ENCODE measurements around the gene LIMCH1.

Gene LIMCH1

GRCh38 chr4:41568363-41568762 is 30.4 kb downstream of the LIMCH1 start:
- no peak for DNase-seq

- DNase-seq = peak; percentile 62
These were observed 32.0 kb downstream of the LIMCH1 start for GRCh38 chr4:41569961-41570360.

GRCh38 chr4:41571422-41571821 is 33.5 kb downstream of the LIMCH1 start:
- no peak for DNase-seq

DNA sequence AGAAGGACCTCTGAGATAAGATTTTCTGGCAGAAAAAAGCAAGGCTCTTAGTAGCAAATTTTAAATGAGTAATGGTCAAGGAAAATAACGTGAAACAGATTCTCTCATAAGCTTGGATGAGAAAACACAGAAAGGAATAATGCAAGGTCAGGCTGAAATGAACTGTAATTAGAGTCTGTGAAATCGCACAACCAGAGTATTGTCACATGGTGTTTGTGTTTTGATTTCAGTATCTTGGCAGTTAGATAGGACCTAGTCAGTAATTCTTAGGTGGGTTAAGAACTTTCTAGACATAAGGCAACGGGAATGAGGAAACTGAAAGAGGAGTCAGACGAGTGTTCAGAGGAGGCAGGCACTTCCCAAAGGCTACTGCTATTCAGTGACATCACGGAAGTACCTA is 34.6 kb downstream of the LIMCH1 start:
- DNase-seq = no peak

DNA sequence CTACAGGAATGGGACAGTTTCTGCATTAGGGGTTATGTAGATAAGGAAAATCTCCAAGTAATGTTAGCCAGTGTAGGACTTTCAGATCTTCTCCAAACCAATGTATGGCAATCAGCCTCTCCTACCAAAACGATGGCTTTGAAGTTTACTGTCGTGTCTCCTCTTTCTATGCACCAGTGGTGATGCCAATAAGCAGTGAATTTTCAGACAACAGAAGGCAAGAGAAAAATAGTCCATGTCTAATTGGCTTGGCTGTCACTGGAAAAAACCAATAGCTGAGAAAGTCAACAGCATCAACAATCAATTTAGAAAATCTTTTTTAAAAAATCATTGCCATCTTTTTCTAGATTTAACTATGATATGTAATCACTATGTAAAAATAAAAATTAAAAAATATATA is 35.0 kb downstream of the LIMCH1 start:
- DNase-seq = no peak

- DNase-seq = no peak
These were observed 35.6 kb downstream of the LIMCH1 start for GRCh38 chr4:41573502-41574001.

- no peak for DNase-seq
These were observed 37.2 kb downstream of the LIMCH1 start for GRCh38 chr4:41575207-41575606.

GRCh38 chr4:41575665-41576064 is 37.7 kb downstream of the LIMCH1 start:
- DNase-seq = no peak

- no peak for DNase-seq
These were observed 41.1 kb downstream of the LIMCH1 start for GRCh38 chr4:41579043-41579442.

- no peak for DNase-seq
These were observed 41.6 kb downstream of the LIMCH1 start for GRCh38 chr4:41579526-41579925.

DNA sequence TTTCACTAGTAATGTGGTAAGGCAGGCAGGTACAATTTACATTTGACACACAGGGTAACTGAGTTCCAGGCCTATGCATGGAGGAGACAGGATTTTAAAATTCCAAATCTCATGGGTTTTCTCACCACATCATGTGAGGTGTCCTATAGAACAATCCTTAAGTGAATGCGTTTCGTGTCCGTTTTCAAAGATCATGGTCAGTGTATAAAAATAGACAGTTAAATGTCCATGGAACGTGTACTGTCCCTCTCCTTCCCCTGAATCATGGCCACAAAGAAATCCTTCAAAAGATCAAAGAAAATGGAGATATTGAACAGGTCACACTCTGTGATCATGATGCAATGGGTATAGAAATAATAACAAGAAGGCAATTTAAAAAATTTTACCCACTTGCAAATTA is 42.0 kb downstream of the LIMCH1 start:
- no peak for DNase-seq

DNA sequence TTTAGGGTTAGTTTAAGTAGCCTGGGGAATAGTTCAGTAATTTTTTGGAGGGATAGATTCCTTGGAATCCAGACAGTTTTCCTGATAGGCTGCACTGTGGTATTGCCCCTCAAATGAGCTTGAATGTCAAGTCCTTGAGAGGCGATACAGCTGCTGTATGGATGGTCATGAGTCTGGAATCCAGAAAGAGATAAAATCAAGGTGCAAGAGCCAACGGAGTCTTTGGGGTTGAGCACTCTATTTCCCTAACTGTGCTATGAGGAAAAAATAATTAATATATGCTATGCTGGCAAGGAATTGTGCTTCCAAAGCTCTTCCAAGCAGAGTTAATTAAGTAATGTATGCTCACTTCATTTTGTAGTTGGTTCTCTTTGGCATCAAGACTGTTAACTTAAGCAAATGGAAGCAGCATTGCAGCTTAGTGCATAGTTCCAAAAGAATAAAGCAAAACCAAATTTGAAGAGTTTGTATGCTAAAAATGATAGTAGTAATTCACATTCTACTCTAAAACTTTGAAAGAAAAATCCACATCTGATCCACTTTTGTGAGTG is 48.8 kb downstream of the LIMCH1 start:
- DNase-seq = no peak

- DNase-seq = no peak
These were observed 49.3 kb downstream of the LIMCH1 start for GRCh38 chr4:41587286-41587685.

DNA sequence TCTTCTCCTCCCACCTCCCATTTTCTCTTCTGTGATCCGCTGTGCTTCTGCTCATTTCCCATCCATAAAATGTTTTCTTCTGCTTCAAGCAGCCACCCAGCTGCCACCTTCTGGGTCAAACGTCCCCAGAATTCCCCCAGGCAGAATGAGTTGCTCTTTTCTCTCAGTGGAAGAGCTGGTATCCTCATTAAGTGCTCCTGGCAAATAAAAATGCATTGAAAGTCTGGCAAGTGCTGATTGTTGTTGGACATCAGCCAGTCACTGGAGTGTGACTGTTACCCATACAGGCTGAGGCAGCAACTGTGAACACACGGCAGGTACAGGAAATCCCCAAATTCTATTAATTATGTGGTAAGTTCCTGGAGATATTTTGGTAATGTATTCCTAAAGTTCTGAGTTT is 52.6 kb downstream of the LIMCH1 start:
- DNase-seq = peak; percentile 48

GRCh38 chr4:41594432-41594831 is 56.5 kb downstream of the LIMCH1 start:
- DNase-seq = no peak

DNA sequence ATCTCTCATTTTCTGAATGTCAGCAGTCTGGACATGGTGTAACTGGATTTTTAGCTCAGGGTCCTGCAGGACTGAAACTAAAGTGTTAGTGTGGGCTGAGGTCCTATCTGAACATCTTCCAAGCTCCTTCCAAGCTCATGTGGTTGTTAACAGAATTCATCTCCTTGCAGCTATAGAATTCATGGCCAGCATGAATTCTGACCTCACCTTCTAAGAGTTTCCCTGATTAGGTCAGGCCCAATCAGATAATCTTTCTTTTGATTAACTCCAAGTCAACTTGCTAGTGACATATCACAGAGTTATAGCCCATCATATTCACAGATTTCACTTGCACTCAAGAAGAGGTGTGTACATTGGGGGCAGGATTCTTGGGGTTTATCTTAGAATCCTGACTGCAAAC is 59.5 kb downstream of the LIMCH1 start:
- no peak for DNase-seq

DNA sequence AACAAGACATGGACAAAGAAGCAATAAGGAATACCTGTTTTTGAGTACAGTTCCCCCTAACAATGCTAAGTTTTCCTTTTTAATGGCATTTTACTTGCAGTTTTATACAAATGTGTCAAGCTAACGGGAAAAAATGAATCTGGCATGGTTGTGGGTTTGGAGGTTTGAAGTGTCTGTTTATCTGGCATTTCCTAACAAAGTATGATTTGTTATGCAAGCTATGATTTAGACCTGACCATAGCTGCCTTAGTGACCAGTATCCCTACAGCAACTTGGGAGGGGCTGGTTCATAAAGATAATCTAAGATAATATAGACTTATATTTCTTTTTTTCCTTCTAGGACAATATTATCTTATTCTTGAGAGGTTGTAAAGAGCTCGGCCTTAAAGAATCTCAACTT is 60.6 kb downstream of the LIMCH1 start:
- no peak for DNase-seq

- peak; percentile 30 for DNase-seq
These were observed 61.3 kb downstream of the LIMCH1 start for GRCh38 chr4:41599192-41599786.

DNA sequence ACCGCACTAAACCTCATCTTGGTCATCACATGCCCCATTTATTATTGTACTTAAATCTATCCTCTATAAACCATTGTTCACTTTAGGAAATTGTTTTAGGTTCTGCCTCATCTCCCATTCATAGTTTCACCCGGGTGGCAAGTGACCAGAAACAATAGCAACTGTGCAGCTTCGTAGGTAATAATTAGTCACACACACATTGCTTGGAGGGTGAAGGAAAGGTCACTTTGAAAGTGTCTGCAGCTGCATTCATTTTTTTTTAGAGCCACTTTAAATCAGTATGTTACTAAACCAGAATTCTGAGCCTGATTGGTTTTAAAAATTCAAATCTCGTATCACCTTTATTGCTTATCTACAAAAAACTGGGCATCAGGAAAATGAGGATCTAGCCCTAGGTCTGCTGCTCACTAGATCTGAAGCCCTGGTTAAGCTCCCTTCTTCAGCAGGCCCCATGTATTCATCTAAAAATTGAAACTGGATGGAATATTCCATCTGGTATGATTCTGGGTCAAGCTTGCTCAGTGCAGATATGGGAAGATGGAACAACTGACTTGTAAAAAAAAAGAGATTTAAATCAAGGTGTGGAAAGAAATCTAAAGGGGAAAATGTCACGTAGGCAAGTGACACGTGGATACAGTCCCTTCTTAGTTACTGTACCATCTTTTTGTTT is 62.4 kb downstream of the LIMCH1 start:
- peak; percentile 66 for DNase-seq

- DNase-seq = no peak
These were observed 63.1 kb downstream of the LIMCH1 start for GRCh38 chr4:41601025-41601424.

DNA sequence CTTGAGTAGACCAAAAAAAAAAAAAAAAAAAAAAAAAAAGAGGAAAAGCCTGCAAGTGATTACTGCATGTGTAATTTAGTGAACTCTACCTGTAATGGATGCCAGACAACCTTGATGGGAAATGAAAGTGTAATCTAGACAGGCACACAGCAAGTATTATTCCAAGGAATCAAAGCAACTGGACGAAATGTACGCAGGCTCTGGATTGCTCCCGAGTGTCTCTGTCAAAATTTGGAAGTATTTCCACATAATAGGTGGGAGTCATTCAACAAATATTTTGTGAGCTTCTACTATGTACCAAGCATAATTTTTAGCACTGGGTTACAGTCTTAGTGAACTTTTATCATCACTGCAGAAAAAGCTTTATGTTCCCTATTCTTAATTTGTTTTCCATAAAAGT is 64.2 kb downstream of the LIMCH1 start:
- no peak for DNase-seq

DNA sequence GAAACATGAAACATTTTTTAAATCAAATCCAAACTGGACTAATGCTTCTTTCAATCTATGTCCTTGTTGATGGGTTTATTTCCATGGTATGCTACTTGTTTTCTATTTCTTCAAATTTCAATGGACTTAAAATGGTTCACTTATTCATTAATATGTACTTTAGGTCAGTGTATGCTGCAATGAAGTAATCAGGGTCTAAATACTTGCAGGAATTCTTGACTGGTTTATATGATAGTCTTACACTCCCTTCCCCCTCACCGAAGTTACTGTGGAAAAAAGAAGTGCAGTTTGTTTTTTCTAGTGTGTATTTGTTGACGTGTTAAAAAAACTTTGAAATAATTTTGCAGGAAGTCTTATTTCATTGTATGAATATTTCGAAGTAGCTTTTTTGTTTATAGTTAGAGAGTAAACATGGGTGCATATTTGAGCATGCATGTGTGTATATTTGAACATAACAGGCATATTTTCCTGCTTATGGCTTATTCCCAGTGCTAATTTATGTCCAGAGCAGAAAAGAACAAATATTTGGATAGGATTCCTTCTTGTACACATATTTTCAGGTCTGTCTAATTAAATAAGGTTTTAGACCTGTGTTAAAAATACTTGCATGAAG is 65.0 kb downstream of the LIMCH1 start:
- no peak for DNase-seq

GRCh38 chr4:41609851-41610250 is 71.9 kb downstream of the LIMCH1 start:
- DNase-seq = no peak

GRCh38 chr4:41610474-41610873 is 72.5 kb downstream of the LIMCH1 start:
- no peak for DNase-seq

Measured in eye (tissue), 1 donor.